ENCODE measurements around the gene ELL. TPM values are rescaled to one million over a fixed set of nuclear protein-coding genes. Genes with fewer than 3 reads are reported as not detected.

Gene ELL
- total and polyA plus RNA-seq, 7 donors = 6.2 to 20.2 (median 11.5) TPM

DNA sequence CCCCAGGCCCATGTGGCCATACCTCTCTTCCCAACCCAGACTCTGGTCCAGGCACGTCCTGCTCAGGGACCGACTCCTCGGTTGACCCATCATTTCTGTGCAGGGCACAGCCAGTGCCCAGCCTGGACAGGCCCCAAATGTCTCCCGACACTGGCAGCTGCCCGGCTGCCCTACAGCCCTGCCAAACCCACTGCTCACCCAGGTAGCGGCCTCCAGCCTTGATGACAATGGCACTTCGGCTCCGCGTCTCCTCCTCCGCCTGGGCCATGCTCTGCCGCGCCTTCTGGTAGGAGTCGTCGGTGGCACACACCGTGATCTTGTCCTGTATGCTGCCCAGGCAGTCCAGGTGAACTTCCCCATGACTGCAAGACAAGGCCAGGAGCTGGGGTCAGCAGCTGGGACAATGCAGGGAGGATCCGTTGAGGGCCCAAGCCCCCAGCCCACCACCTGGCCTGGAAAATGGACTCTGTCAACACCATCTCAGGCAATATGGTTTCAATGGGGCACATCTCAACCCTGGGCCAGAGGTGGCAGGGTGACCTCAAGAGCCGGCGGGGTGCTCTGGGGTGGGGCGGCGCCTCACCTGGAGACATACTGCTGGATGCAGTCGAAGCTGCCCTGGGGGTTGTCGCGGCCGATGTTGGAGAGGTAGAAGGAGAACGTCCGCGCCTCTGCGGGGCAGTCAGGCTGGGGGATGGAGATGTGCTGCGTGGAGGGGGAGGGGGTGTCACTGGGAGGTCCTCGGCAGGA, 56.5 kb downstream of the ELL start:
- H3K4me3 ChIP-seq = no peak overlapping the region
- H3K27me3 ChIP-seq = no peaks in the 10 kb centered on the region
- H3K4me1 ChIP-seq = peaks cover 0 to 77% (median 68%) of the 10 kb centered on the region in 4 donors
- no peaks in the 10 kb centered on the region for H3K9me3 ChIP-seq
- intact Hi-C loops (cut with DNase I) = loop anchor here (10.0 kb wide), 1 partner anchor 189 kb away; no protein-coding TSS in a partner anchor
- peaks cover 0 to 17% (median 5%) of the 10 kb centered on the region in 4 donors for H3K36me3 ChIP-seq
- TF ChIP-seq CTCF (IDR thresholded peaks at IDR 0.05) (no peak), POLR2A (IDR thresholded peaks at IDR 0.05) (no peak)
- peak; percentile 69 for DNase-seq
- WGBS, 2 donors = 90 to 94% methylated on average over 30 of the region's 30 CpGs
- peak overlapping the region; percentile 69 to 92 (median 85) for H3K27ac ChIP-seq

GRCh38 chr19:18464646-18465045, 57.2 kb downstream of the ELL start:
- WGBS, 2 donors = 8 to 16% methylated on average over 8 of the region's 8 CpGs
- peaks cover 0 to 77% (median 68%) of the 10 kb centered on the region in 4 donors for H3K4me1 ChIP-seq
- H3K4me3 ChIP-seq = no peak overlapping the region
- TF ChIP-seq POLR2AphosphoS5 (IDR thresholded peaks at IDR 0.05) (peak; percentile 64 to 88 (median 74)), POLR2A (IDR thresholded peaks at IDR 0.05) (no peak), CTCF (IDR thresholded peaks at IDR 0.05) (no peak), EP300 (IDR thresholded peaks at IDR 0.05) (peak in 2 of 4 donors; percentile 60 to 77)
- peaks cover 0 to 14% (median 5%) of the 10 kb centered on the region in 4 donors for H3K36me3 ChIP-seq
- H3K27ac ChIP-seq = peak overlapping the region; percentile 69 to 92 (median 85)
- peak; percentile 98 for DNase-seq
- H3K9me3 ChIP-seq = no peaks in the 10 kb centered on the region
- intact Hi-C loops (cut with DNase I) = loop anchor here (5.0 to 10.0 kb wide), 2 partner anchors 58 to 190 kb away; partner anchors contain the start of gene ELL
- no peaks in the 10 kb centered on the region for H3K27me3 ChIP-seq

DNA sequence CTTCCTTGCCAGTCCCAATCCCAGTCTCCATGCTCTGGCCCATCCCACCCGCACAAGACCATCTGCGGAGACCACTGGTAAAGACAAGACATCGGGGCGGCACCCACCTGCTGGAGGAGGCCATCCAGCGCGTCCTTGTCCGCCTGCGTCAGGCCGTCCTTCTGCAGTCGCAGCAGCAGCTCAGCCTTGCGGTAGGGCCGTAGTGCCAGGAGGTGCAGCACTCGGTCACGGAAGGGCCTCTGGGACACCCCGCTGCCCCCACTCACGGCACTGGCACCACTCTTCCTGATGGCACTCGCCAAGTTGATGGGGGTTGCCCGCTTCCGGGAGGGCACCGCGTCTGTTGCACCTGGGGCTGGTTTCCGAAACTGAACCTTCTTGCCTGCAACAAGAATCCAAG, 60.4 kb downstream of the ELL start:
- intact Hi-C loops (cut with DNase I) = loop anchor here (5.0 to 10.0 kb wide), 2 partner anchors 61 to 193 kb away; partner anchors contain the start of gene ELL
- DNase-seq = peak; percentile 73
- H3K27ac ChIP-seq = peak overlapping the region; percentile 74 to 92 (median 87)
- no peaks in the 10 kb centered on the region for H3K27me3 ChIP-seq
- H3K4me3 ChIP-seq = no peak overlapping the region
- no peaks in the 10 kb centered on the region for H3K9me3 ChIP-seq
- TF ChIP-seq POLR2AphosphoS5 (IDR thresholded peaks at IDR 0.05) (no peak), POLR2A (IDR thresholded peaks at IDR 0.05) (no peak), EP300 (IDR thresholded peaks at IDR 0.05) (no peak), CTCF (IDR thresholded peaks at IDR 0.05) (no peak)
- peaks cover 0 to 24% (median 7%) of the 10 kb centered on the region in 4 donors for H3K36me3 ChIP-seq
- peaks cover 0 to 85% (median 79%) of the 10 kb centered on the region in 4 donors for H3K4me1 ChIP-seq
- 95 to 97% methylated on average over 22 of the region's 22 CpGs for WGBS, 2 donors

DNA sequence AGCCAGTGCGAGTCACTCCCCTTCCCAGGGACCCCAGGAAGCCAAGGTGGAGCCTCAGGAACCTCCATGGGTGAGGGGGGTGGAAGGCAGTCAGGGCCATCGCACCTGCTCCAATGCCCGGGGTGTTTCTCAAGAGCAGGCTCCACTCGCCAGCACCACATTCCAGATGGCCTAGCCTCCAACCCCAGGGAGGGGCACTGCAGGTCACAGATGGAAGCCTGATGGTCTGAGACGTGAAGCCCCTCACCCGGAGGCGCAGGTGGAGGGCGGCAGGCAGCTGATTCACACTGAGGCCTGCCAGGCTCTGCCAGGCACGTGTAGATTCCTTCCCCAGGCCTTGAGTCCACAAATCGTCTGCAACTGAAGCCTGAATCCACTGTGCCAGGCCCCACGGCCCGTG, 61.0 kb downstream of the ELL start:
- peak overlapping the region; percentile 74 to 92 (median 87) for H3K27ac ChIP-seq
- 87% methylated on average over 12 of the region's 12 CpGs for WGBS, 2 donors
- TF ChIP-seq POLR2A (IDR thresholded peaks at IDR 0.05) (no peak), CTCF (IDR thresholded peaks at IDR 0.05) (no peak), EP300 (IDR thresholded peaks at IDR 0.05) (no peak), POLR2AphosphoS5 (IDR thresholded peaks at IDR 0.05) (no peak)
- intact Hi-C loops (cut with DNase I) = loop anchor here (5.0 to 10.0 kb wide), 2 partner anchors 61 to 194 kb away; partner anchors contain the start of gene ELL
- peak; percentile 76 for DNase-seq
- H3K36me3 ChIP-seq = peaks cover 0 to 24% (median 7%) of the 10 kb centered on the region in 4 donors
- H3K4me3 ChIP-seq = no peak overlapping the region
- H3K4me1 ChIP-seq = peaks cover 0 to 83% (median 77%) of the 10 kb centered on the region in 4 donors
- H3K27me3 ChIP-seq = no peaks in the 10 kb centered on the region
- H3K9me3 ChIP-seq = no peaks in the 10 kb centered on the region

Measured in sigmoid colon (tissue), 7 donors.